Measurements from ENCODE around the gene CDC27. TPM values are rescaled to one million over a fixed set of nuclear protein-coding genes. Genes with fewer than 3 reads are reported as not detected.
A peak's percentile ranks its signal among the peaks of the same experiment; 100 is the strongest.

CDC27 gene
- polyA plus RNA-seq, 3 donors, result 19.7 to 52.0 (median 33.0) TPM

- peaks cover under 1 to 6% (median 4%) of the 10 kb centered on the region in 7 donors for H3K9me3 Mint-ChIP-seq
- WGBS (ENCODE audit: insufficient coverage), result 100% methylated on average over 2 of the region's 3 CpGs
- Histone ChIP-seq H4K20me1 (ENCODE audit: insufficient read depth, low read length) (no peaks in the 10 kb centered on the region), H3K9ac (ENCODE audit: insufficient read depth, low read length, poor library complexity, severe bottlenecking) (no peak overlapping the region), H2AFZ (ENCODE audit: insufficient read depth, low read depth, low read length, poor library complexity, severe bottlenecking) (no peak overlapping the region), H3K27ac (ENCODE audit: low read depth in 1 of 2, low read length in 2 of 2) (no peak overlapping the region), H3K27me3 (ENCODE audit: control insufficient read depth in 2 of 2, insufficient read depth in 2 of 2, low read length in 2 of 2) (no peaks in the 10 kb centered on the region), H3K4me1 (ENCODE audit: control insufficient read depth in 1 of 2, insufficient read depth in 2 of 2, low read length in 2 of 2) (peaks cover 9% of the 10 kb centered on the region in 2 donors), H3K4me2 (replicated peaks; ENCODE audit: extremely low read depth, low read length, poor library complexity, severe bottlenecking) (no peak overlapping the region), H3K79me2 (ENCODE audit: insufficient read depth, low read length) (no peaks in the 10 kb centered on the region), H3K36me3 (replicated peaks in 1 of 2; ENCODE audit: control insufficient read depth in 1 of 2, insufficient read depth in 2 of 2, low read length in 2 of 2) (no peaks in the 10 kb centered on the region), H3K4me3 (replicated peaks in 1 of 3; ENCODE audit: low read depth in 2 of 3, low read length in 3 of 3) (no peak overlapping the region), H3K9me3 (replicated peaks in 1 of 2; ENCODE audit: control insufficient read depth in 1 of 2, insufficient read depth in 1 of 2, low read length in 2 of 2) (peaks cover 0 to 6% of the 10 kb centered on the region in 2 donors)
- H3K27me3 Mint-ChIP-seq (ENCODE audit: low read depth in 3 of 3), result peaks cover 8 to 11% (median 10%) of the 10 kb centered on the region in 3 donors
- H3K4me3 Mint-ChIP-seq, result no peak overlapping the region
- no peaks in the 10 kb centered on the region for H3K36me3 Mint-ChIP-seq
- H3K27ac Mint-ChIP-seq, result no peak overlapping the region
- no peak for TF ChIP-seq CTCF (IDR thresholded peaks at IDR 0.05)
- no peak for DNase-seq
- intact Hi-C loops (cut with micrococcal nuclease), result loop anchor here in 1 of 2 donors (5.0 kb wide), 1 partner anchor 80 kb away; no protein-coding TSS in a partner anchor
- peaks cover 11% of the 10 kb centered on the region for H3K4me1 Mint-ChIP-seq
Observed at GRCh38 chr17:47231866-47232265, 42.8 kb upstream of the CDC27 start.

GRCh38 chr17:47231334-47231733, 42.2 kb upstream of the CDC27 start:
- H3K4me3 Mint-ChIP-seq, result no peak overlapping the region
- 60% methylated on average over 1 of the region's 3 CpGs for WGBS (ENCODE audit: insufficient coverage)
- Histone ChIP-seq H3K4me1 (ENCODE audit: control insufficient read depth in 1 of 2, insufficient read depth in 2 of 2, low read length in 2 of 2) (peaks cover 9% of the 10 kb centered on the region in 2 donors), H3K27ac (ENCODE audit: low read depth in 1 of 2, low read length in 2 of 2) (no peak overlapping the region), H4K20me1 (ENCODE audit: insufficient read depth, low read length) (no peaks in the 10 kb centered on the region), H3K4me3 (replicated peaks in 1 of 3; ENCODE audit: low read depth in 2 of 3, low read length in 3 of 3) (no peak overlapping the region), H3K9me3 (replicated peaks in 1 of 2; ENCODE audit: control insufficient read depth in 1 of 2, insufficient read depth in 1 of 2, low read length in 2 of 2) (peaks cover 0 to under 1% of the 10 kb centered on the region in 2 donors), H3K9ac (ENCODE audit: insufficient read depth, low read length, poor library complexity, severe bottlenecking) (no peak overlapping the region), H3K4me2 (replicated peaks; ENCODE audit: extremely low read depth, low read length, poor library complexity, severe bottlenecking) (no peak overlapping the region), H3K36me3 (replicated peaks in 1 of 2; ENCODE audit: control insufficient read depth in 1 of 2, insufficient read depth in 2 of 2, low read length in 2 of 2) (no peaks in the 10 kb centered on the region), H3K79me2 (ENCODE audit: insufficient read depth, low read length) (no peaks in the 10 kb centered on the region), H2AFZ (ENCODE audit: insufficient read depth, low read depth, low read length, poor library complexity, severe bottlenecking) (no peak overlapping the region), H3K27me3 (ENCODE audit: control insufficient read depth in 2 of 2, insufficient read depth in 2 of 2, low read length in 2 of 2) (no peaks in the 10 kb centered on the region)
- TF ChIP-seq CTCF (IDR thresholded peaks at IDR 0.05), result no peak
- H3K27ac Mint-ChIP-seq, result peak overlapping the region in 1 of 7 donors; percentile 5
- peaks cover 8 to 11% (median 10%) of the 10 kb centered on the region in 3 donors for H3K27me3 Mint-ChIP-seq (ENCODE audit: low read depth in 3 of 3)
- H3K9me3 Mint-ChIP-seq, result peaks cover 0 to 2% (median under 1%) of the 10 kb centered on the region in 7 donors
- no peaks in the 10 kb centered on the region for H3K36me3 Mint-ChIP-seq
- no peak for DNase-seq
- H3K4me1 Mint-ChIP-seq, result peaks cover 11% of the 10 kb centered on the region
- intact Hi-C loops (cut with micrococcal nuclease), result loop anchor here in 1 of 2 donors (5.0 kb wide), 1 partner anchor 81 kb away; no protein-coding TSS in a partner anchor
